Adrenal gland (tissue), 12 donors: ENCODE data around the gene MED17. TPM values are rescaled to one million over a fixed set of nuclear protein-coding genes. Genes with fewer than 3 reads are reported as not detected.

Experiments
- DNase-seq, 7 donors: peaks; one replicate each; pipeline ENCODE4 v3.0.0-alpha.2; 2019 to 2020
- H3K27ac ChIP-seq, 5 donors: fragments of 200-600 bp; sonication (generic) in 4 of 5; 1 replicate in 3 of 5; 2 replicates in 2 of 5; pipeline versions ENCODE4 v1.5.1 to v1.8.0; 2016 to 2020; ENCODE audit warnings: mild to moderate bottlenecking in 1 of 5
- H3K27me3 ChIP-seq: fragments of 200-600 bp; 2 replicates; pipeline ENCODE4 v1.8.0; 2021
- H3K36me3 ChIP-seq, 2 donors: fragments of 200-600 bp; replicated peaks in 1 of 2; 1 replicate in 1 of 2; 2 replicates in 1 of 2; pipeline versions ENCODE4 v1.5.1 to v1.8.0; 2018 to 2022
- H3K4me1 ChIP-seq, 2 donors: fragments of 200-600 bp; replicated peaks in 1 of 2; 1 replicate in 1 of 2; 2 replicates in 1 of 2; pipeline versions ENCODE4 v1.5.1 to v1.8.0; 2018 to 2021
- H3K4me3 ChIP-seq, 4 donors: fragments of 200-600 bp; sonication (generic) in 3 of 4; one replicate each; pipeline ENCODE4 v1.5.1; 2016 to 2018
- H3K9me3 ChIP-seq, 3 donors: fragments of 200-600 bp; sonication (generic) in 1 of 3; replicated peaks in 1 of 3; 1 replicate in 2 of 3; 2 replicates in 1 of 3; pipeline versions ENCODE4 v1.5.1 to v1.8.0; 2016 to 2021
- CTCF ChIP-seq, 6 experiments: fragments of 450-650 bp in 4 of 6; fragments of 200-600 bp in 2 of 6; sonication (generic) in 1 of 6; IDR thresholded peaks; 1 replicate in 5 of 6; 2 replicates in 1 of 6; pipeline versions ENCODE4 v1.5.1 to v1.8.0; 2016 to 2021; ENCODE audit warnings: antibody characterized with exemption in 6 of 6, mild to moderate bottlenecking in 2 of 6, moderate library complexity in 1 of 6
- POLR2A ChIP-seq, 2 donors: fragments of 450-650 bp; IDR thresholded peaks; one replicate each; pipeline ENCODE4 v1.6.1; 2017; ENCODE audit warnings: antibody characterized with exemption in 2 of 2, mild to moderate bottlenecking in 2 of 2, moderate library complexity in 1 of 2
- WGBS, 4 donors: extraction: QIAGEN DNeasy Blood & Tissue Kit in 2 of 4; methylation state at CpG; one replicate each; pipeline versions ENCODE4 v1.1.5 to v1.1.7; 2013 to 2017; 5-methylcytosine and 5-hydroxymethylcytosine counted together
- intact Hi-C, 2 donors: fragments of 100-400 bp; cut with DNase I; formaldehyde crosslinking; loops; one replicate each; pipeline versions ENCODE4 v1.14.1 to v1.15.0; 2022 to 2023
- polyA plus RNA-seq, 3 donors: library from polyadenylated mRNA; stranded (reverse); fragments of 200-250 nt in 2 of 3; fragments of 350-450 nt in 1 of 3; fragmentation: Illumina TruSeq in 1 of 3; extraction: RNeasy Lipid Tissue Mini Kit (QIAGEN cat#74804) in 1 of 3; gene quantifications; one replicate each; pipeline ENCODE4 v1.2.3, GENCODE V29; 2013 to 2014
- total RNA-seq, 9 donors: library from RNA; depleted of rRNA in 4 of 9; stranded (reverse); fragments of >200 nt in 4 of 9; fragments of 120-200 nt in 1 of 9; fragmentation: NEBNext Ultra II Directional in 1 of 9; extraction: Animal tissue kit (Norgen Biotek cat#: 25700) in 1 of 9; gene quantifications; one replicate each; pipeline versions ENCODE4 v1.1.0 to v1.2.4, GENCODE V29; 2013 to 2023
- donor health status: healthy with polysubstance abuse.
- donor health status: Bipolar disorder and iron deficiency.
- donor health status: DM: yes; HTN: yes; CAD: no.
- donor health status: DM: no; HTN: no; CAD: no.
- donor health status: DM: no; HTN: no; CAD: no.
- donor health status: DM: yes; HTN: yes; CAD: no.

The MED17 gene
- total and polyA plus RNA-seq, 12 donors = 8.4 to 32.0 (median 21.1) TPM

DNA sequence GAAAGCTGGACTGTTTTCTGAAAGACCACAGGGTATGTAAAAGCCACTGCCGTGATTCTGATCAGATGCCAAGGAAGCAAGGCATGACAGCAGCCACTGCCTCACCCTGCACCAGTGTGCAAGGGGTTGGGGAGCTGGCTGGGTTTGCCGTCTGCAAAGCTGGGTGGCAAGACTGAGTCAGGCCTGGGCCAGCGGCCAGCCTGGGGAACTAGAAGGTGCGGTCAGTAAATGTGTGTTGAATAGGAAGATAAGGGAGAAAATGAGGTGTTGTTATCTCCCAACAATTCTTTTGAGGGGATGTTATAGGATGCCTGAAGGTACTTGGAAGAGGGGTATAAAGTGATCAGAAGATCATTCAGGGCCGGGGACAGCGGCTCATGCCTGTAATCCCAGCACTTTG lies 58.4 kb downstream of the MED17 start:
- 66 to 69% (median 68%) methylated on average over 6 of the region's 6 CpGs for WGBS, 4 donors
- intact Hi-C loops = no loop called here
- Histone ChIP-seq H3K36me3 (no peaks in the 10 kb centered on the region), H3K27ac (no peak overlapping the region), H3K27me3 (no peaks in the 10 kb centered on the region), H3K9me3 (no peaks in the 10 kb centered on the region), H3K4me3 (no peak overlapping the region), H3K4me1 (no peaks in the 10 kb centered on the region)
- peak in 5 of 7 donors; percentile 37 to 86 (median 45) for DNase-seq
- TF ChIP-seq CTCF (IDR thresholded peaks at IDR 0.05) (no peak), POLR2A (IDR thresholded peaks at IDR 0.05) (no peak)

- intact Hi-C loops = no loop called here
- Histone ChIP-seq H3K27me3 (no peaks in the 10 kb centered on the region), H3K4me3 (no peak overlapping the region), H3K9me3 (no peaks in the 10 kb centered on the region), H3K36me3 (no peaks in the 10 kb centered on the region), H3K4me1 (no peaks in the 10 kb centered on the region), H3K27ac (no peak overlapping the region)
- no peak for DNase-seq
- 89 to 95% (median 90%) methylated on average over 5 of the region's 5 CpGs for WGBS, 4 donors
- TF ChIP-seq POLR2A (IDR thresholded peaks at IDR 0.05) = no peak
Observed at GRCh38 chr11:93843906-93844305, 59.8 kb downstream of the MED17 start.

GRCh38 chr11:93844568-93844967 lies 60.5 kb downstream of the MED17 start:
- no peak for TF ChIP-seq POLR2A (IDR thresholded peaks at IDR 0.05)
- no peak for TF ChIP-seq CTCF (IDR thresholded peaks at IDR 0.05)
- H3K4me1 ChIP-seq = peaks cover 0 to 1% of the 10 kb centered on the region in 2 donors
- H3K9me3 ChIP-seq = no peaks in the 10 kb centered on the region
- 68 to 81% (median 75%) methylated on average over 5 to 7 of the region's 7 CpGs for WGBS, 4 donors
- no peaks in the 10 kb centered on the region for H3K36me3 ChIP-seq
- no peak for DNase-seq
- intact Hi-C loops = no loop called here
- no peak overlapping the region for H3K27ac ChIP-seq
- no peak overlapping the region for H3K4me3 ChIP-seq
- no peaks in the 10 kb centered on the region for H3K27me3 ChIP-seq

- H3K36me3 ChIP-seq = no peaks in the 10 kb centered on the region
- no peaks in the 10 kb centered on the region for H3K9me3 ChIP-seq
- intact Hi-C loops = no loop called here
- H3K4me1 ChIP-seq = peaks cover 0 to 3% of the 10 kb centered on the region in 2 donors
- H3K27ac ChIP-seq = no peak overlapping the region
- H3K4me3 ChIP-seq = no peak overlapping the region
- TF ChIP-seq CTCF (IDR thresholded peaks at IDR 0.05) (no peak), POLR2A (IDR thresholded peaks at IDR 0.05) (no peak)
- no peaks in the 10 kb centered on the region for H3K27me3 ChIP-seq
- WGBS, 4 donors = 67 to 91% (median 80%) methylated on average over 5 to 8 of the region's 8 CpGs
- no peak for DNase-seq
Observed at GRCh38 chr11:93845181-93846092, 61.4 kb downstream of the MED17 start.
